Gastrocnemius medialis (tissue), 4 donors: ENCODE results near the gene DMRT1. TPM values are rescaled to one million over a fixed set of nuclear protein-coding genes. Genes with fewer than 3 reads are reported as not detected.

Experiments used
- ATAC-seq, 2 donors: fragments of 150-250 bp; one replicate each; pipeline ENCODE4 v1.9.1; 2016
- DNase-seq, 2 donors: peaks; one replicate each; pipeline ENCODE4 v3.0.0-alpha.2; 2019
- H3K27ac ChIP-seq, 4 donors: fragments of 200-600 bp; sonication (generic); 1 replicate in 1 of 4; 2 replicates in 3 of 4; pipeline ENCODE4 v1.5.1; 2016 to 2018; ENCODE audit warnings: mild to moderate bottlenecking in 2 of 4, moderate library complexity in 1 of 4
- H3K27me3 ChIP-seq, 3 donors: fragments of 200-600 bp; sonication (generic) in 2 of 3; 1 replicate in 1 of 3; 2 replicates in 2 of 3; pipeline versions ENCODE4 v1.5.1 to v1.6.0; 2016 to 2019; ENCODE audit warnings: mild to moderate bottlenecking in 1 of 3, moderate library complexity in 1 of 3
- H3K36me3 ChIP-seq, 2 donors: fragments of 200-600 bp; sonication (generic) in 1 of 2; one replicate each; pipeline ENCODE4 v1.5.1; 2017 to 2018
- H3K4me1 ChIP-seq, 2 donors: fragments of 200-600 bp; sonication (generic) in 1 of 2; one replicate each; pipeline ENCODE4 v1.5.1; 2016 to 2017; ENCODE audit warnings: mild to moderate bottlenecking in 2 of 2
- H3K4me3 ChIP-seq, 4 donors: fragments of 200-600 bp; sonication (generic) in 3 of 4; 1 replicate in 1 of 4; 2 replicates in 3 of 4; pipeline ENCODE4 v1.5.1; 2016 to 2019; ENCODE audit warnings: mild to moderate bottlenecking in 2 of 4
- H3K9me3 ChIP-seq, 3 donors: fragments of 200-600 bp; sonication (generic) in 2 of 3; 1 replicate in 1 of 3; 2 replicates in 2 of 3; pipeline ENCODE4 v1.5.1; 2016 to 2019
- CTCF ChIP-seq, 5 experiments: fragments of 450-650 bp in 3 of 5; fragments of 200-600 bp in 2 of 5; sonication (generic) in 2 of 5; IDR thresholded peaks in 4 of 5; conservative IDR thresholded peaks in 1 of 5; 1 replicate in 4 of 5; 2 replicates in 1 of 5; pipeline ENCODE4 v1.5.1; 2016 to 2019; ENCODE audit warnings: antibody characterized with exemption in 5 of 5, mild to moderate bottlenecking in 3 of 5, moderate library complexity in 3 of 5
- POLR2A ChIP-seq, 2 donors: fragments of 450-650 bp; IDR thresholded peaks; one replicate each; pipeline ENCODE4 v1.6.1; 2017; ENCODE audit warnings: antibody characterized with exemption in 2 of 2, mild to moderate bottlenecking in 2 of 2, moderate library complexity in 2 of 2
- in situ Hi-C, 4 donors: fragments of 200-750 bp; cut with MboI; loops; one replicate each; pipeline versions ENCODE4 v1.15.0 to v1.8.0; 2017; ENCODE audit warnings: low sequenced_read_pairs in 4 of 4
- intact Hi-C: fragments of 100-400 bp; cut with DNase I; formaldehyde crosslinking; loops from one replicate; pipeline ENCODE4 v1.15.1; 2023; ENCODE audit warnings: low total_unique reads
- total RNA-seq, 4 donors: library from RNA; depleted of rRNA; stranded (reverse); fragments of >200 nt; gene quantifications; one replicate each; pipeline versions ENCODE4 v1.1.0 to v1.2.3, GENCODE V29; 2016

Gene DMRT1
- total RNA-seq, 4 donors from 2014 or later: 0.91 TPM; not detected in 3

GRCh38 chr9:875119-875962 lies 33.8 kb downstream of the DMRT1 start:
- Histone ChIP-seq H3K36me3 (no peaks in the 10 kb centered on the region), H3K9me3 (no peaks in the 10 kb centered on the region), H3K27ac (no peak overlapping the region), H3K27me3 (no peaks in the 10 kb centered on the region), H3K4me3 (no peak overlapping the region), H3K4me1 (no peaks in the 10 kb centered on the region)
- ATAC-seq (no peak), DNase-seq (no peak)
- in situ Hi-C loops: loop anchor here in 1 of 4 donors (25.0 kb wide), 1 partner anchor 88 kb away; no protein-coding TSS in a partner anchor
- no peak for TF ChIP-seq CTCF (IDR thresholded peaks at IDR 0.05 in 4 of 5, conservative IDR thresholded peaks at IDR 0.05 in 1 of 5)
- no peak for TF ChIP-seq POLR2A (IDR thresholded peaks at IDR 0.05)
- intact Hi-C loops: no loop called here

GRCh38 chr9:876425-876824 lies 34.9 kb downstream of the DMRT1 start:
- ATAC-seq (no peak), DNase-seq (no peak)
- H3K27ac ChIP-seq: no peak overlapping the region
- no peaks in the 10 kb centered on the region for H3K27me3 ChIP-seq
- H3K4me3 ChIP-seq: no peak overlapping the region
- in situ Hi-C loops: loop anchor here in 1 of 4 donors (25.0 kb wide), 1 partner anchor 89 kb away; no protein-coding TSS in a partner anchor
- no peaks in the 10 kb centered on the region for H3K4me1 ChIP-seq
- intact Hi-C loops: no loop called here
- no peak for TF ChIP-seq POLR2A (IDR thresholded peaks at IDR 0.05)
- no peak for TF ChIP-seq CTCF (IDR thresholded peaks at IDR 0.05 in 4 of 5, conservative IDR thresholded peaks at IDR 0.05 in 1 of 5)
- no peaks in the 10 kb centered on the region for H3K36me3 ChIP-seq
- no peaks in the 10 kb centered on the region for H3K9me3 ChIP-seq

- no peaks in the 10 kb centered on the region for H3K9me3 ChIP-seq
- H3K36me3 ChIP-seq: no peaks in the 10 kb centered on the region
- DNase-seq (no peak), ATAC-seq (no peak)
- no peak overlapping the region for H3K27ac ChIP-seq
- intact Hi-C loops: no loop called here
- in situ Hi-C loops: loop anchor here in 1 of 4 donors (25.0 kb wide), 1 partner anchor 91 kb away; no protein-coding TSS in a partner anchor
- TF ChIP-seq CTCF (IDR thresholded peaks at IDR 0.05 in 4 of 5, conservative IDR thresholded peaks at IDR 0.05 in 1 of 5) (no peak), POLR2A (IDR thresholded peaks at IDR 0.05) (no peak)
- no peak overlapping the region for H3K4me3 ChIP-seq
- no peaks in the 10 kb centered on the region for H3K4me1 ChIP-seq
- no peaks in the 10 kb centered on the region for H3K27me3 ChIP-seq
Observed at GRCh38 chr9:878239-878638, 36.7 kb downstream of the DMRT1 start.

GRCh38 chr9:880725-881124 lies 39.2 kb downstream of the DMRT1 start:
- ATAC-seq: no peak

More at GRCh38 chr9:880725-881124, 39.2 kb downstream of the DMRT1 start:
- H3K4me3 ChIP-seq: no peak overlapping the region
- intact Hi-C loops (no loop called here), in situ Hi-C loops (loop anchor here in 1 of 4 donors (25.0 kb wide), 1 partner anchor 93 kb away; no protein-coding TSS in a partner anchor)
- H3K36me3 ChIP-seq: no peaks in the 10 kb centered on the region
- DNase-seq: no peak
- no peaks in the 10 kb centered on the region for H3K27me3 ChIP-seq
- TF ChIP-seq CTCF (IDR thresholded peaks at IDR 0.05 in 4 of 5, conservative IDR thresholded peaks at IDR 0.05 in 1 of 5) (no peak), POLR2A (IDR thresholded peaks at IDR 0.05) (no peak)
- no peak overlapping the region for H3K27ac ChIP-seq
- no peaks in the 10 kb centered on the region for H3K9me3 ChIP-seq
- H3K4me1 ChIP-seq: no peaks in the 10 kb centered on the region
